ENCODE results near the gene GRPEL1. TPM values are rescaled to one million over a fixed set of nuclear protein-coding genes. Genes with fewer than 3 reads are reported as not detected.

The GRPEL1 gene
- total and polyA plus RNA-seq, 9 of the 15 experiments (the other 6 are each of a cell fraction or from before 2014, with no cell fraction given): 43.4 to 192 (median 86.6) TPM

DNA sequence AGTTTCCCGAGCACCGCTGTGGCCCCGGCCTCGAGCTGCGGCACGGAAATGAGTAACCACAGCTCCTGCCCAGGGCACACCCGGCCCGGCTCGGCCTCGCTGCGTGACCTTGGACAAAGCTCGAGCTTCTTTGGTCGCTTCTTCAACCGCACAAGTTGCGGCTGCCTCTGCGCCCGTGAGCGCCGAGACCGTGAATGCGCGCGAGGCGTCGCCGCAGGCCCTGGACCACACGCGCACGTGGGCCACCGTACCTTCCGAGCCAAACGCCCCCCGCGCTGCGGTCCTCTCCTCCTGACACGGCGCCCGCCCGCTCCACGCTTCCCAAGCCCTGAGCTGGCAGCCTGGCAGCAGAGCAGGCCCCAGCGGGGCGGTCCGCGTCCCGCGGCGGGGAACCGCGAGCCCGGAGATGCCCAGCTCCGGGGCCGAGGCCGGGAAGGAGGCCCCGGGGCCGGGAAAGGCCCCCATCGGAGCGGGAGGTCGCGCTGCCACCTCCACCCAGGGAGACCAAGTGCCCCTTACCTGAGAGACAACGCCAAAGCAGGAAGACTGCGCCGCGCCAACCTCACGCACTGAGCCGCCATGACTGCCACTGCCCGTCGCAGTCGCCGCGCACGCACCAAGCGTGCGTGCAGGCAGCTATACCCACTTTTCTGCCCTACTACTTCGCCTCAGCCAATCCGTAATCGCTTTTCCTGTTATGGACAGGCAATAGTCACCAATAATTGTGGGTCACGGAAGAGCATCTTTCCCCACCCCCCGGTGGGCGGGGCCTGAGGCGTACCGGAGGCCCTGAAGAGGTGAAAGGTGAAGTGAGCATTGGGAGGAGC, at the start of gene GRPEL1 (continued):
- TF ChIP-seq KDM5B (IDR thresholded peaks at IDR 0.05; ENCODE audit: insufficient replicate concordance, low read depth, low read length) (peak; percentile 87), NR2C2 (CRISPR knock-in tag; IDR thresholded peaks at IDR 0.05) (peak; percentile 94), NR2C2 (tag; IDR thresholded peaks at IDR 0.05) (peak; percentile 98), ASH1L (IDR thresholded peaks at IDR 0.05; ENCODE audit: borderline replicate concordance, low read depth, partially characterized antibody) (peak; percentile 79), ATF7 (IDR thresholded peaks at IDR 0.05) (peak; percentile 38), MYC (IDR thresholded peaks at IDR 0.05; ENCODE audit: low read depth, low read length) (peak; percentile 41; the same call in 1 of the 2 replicates), MYC (CRISPR knock-in tag; IDR thresholded peaks at IDR 0.05; ENCODE audit: borderline replicate concordance, low read depth) (no peak), DMBX1 (CRISPR knock-in tag; IDR thresholded peaks at IDR 0.05; ENCODE audit: borderline replicate concordance) (no peak), ZKSCAN1 (IDR thresholded peaks at IDR 0.05; ENCODE audit: low read depth, low read length) (peak; percentile 43; the same call in 1 of the 2 replicates), POLR2A (conservative IDR thresholded peaks at IDR 0.05) (peak; percentile 94), RBM22 (IDR thresholded peaks at IDR 0.05; ENCODE audit: low read depth, low read length, poor library complexity, severe bottlenecking) (no peak), ETV6 (IDR thresholded peaks at IDR 0.05; ENCODE audit: borderline replicate concordance in 1 of 2, low read depth in 2 of 2, low read length in 1 of 2) (no peak), ETV6 (CRISPR knock-in tag; IDR thresholded peaks at IDR 0.05; ENCODE audit: borderline replicate concordance) (peak; percentile 72; the same call in 1 of the 2 replicates), ZFX (CRISPR knock-in tag; IDR thresholded peaks at IDR 0.05) (peak; percentile 74), ZSCAN29 (IDR thresholded peaks at IDR 0.05) (no peak), SP1 (CRISPR knock-in tag; IDR thresholded peaks at IDR 0.05) (peak; percentile 94), TAF7 (tag; IDR thresholded peaks at IDR 0.05) (0 out of 2 replicates have a peak, but pooled peaks have one; percentile 9), RBM34 (IDR thresholded peaks at IDR 0.05; ENCODE audit: borderline replicate concordance, insufficient read depth, low read length) (0 out of 2 replicates have a peak, but pooled peaks have one; percentile 59), ZNF431 (CRISPR knock-in tag; IDR thresholded peaks at IDR 0.05) (no peak), U2AF1 (optimal IDR thresholded peaks at IDR 0.05; ENCODE audit: low read depth, low read length) (peak; percentile 47)
- TF ChIP-seq, protein P1, sequence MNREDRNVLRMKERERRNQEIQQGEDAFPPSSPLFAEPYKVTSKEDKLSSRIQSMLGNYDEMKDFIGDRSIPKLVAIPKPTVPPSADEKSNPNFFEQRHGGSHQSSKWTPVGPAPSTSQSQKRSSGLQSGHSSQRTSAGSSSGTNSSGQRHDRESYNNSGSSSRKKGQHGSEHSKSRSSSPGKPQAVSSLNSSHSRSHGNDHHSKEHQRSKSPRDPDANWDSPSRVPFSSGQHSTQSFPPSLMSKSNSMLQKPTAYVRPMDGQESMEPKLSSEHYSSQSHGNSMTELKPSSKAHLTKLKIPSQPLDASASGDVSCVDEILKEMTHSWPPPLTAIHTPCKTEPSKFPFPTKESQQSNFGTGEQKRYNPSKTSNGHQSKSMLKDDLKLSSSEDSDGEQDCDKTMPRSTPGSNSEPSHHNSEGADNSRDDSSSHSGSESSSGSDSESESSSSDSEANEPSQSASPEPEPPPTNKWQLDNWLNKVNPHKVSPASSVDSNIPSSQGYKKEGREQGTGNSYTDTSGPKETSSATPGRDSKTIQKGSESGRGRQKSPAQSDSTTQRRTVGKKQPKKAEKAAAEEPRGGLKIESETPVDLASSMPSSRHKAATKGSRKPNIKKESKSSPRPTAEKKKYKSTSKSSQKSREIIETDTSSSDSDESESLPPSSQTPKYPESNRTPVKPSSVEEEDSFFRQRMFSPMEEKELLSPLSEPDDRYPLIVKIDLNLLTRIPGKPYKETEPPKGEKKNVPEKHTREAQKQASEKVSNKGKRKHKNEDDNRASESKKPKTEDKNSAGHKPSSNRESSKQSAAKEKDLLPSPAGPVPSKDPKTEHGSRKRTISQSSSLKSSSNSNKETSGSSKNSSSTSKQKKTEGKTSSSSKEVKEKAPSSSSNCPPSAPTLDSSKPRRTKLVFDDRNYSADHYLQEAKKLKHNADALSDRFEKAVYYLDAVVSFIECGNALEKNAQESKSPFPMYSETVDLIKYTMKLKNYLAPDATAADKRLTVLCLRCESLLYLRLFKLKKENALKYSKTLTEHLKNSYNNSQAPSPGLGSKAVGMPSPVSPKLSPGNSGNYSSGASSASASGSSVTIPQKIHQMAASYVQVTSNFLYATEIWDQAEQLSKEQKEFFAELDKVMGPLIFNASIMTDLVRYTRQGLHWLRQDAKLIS (CRISPR knock-in tag; IDR thresholded peaks at IDR 0.05): peak; percentile 79
- TF ChIP-seq, protein P2, sequence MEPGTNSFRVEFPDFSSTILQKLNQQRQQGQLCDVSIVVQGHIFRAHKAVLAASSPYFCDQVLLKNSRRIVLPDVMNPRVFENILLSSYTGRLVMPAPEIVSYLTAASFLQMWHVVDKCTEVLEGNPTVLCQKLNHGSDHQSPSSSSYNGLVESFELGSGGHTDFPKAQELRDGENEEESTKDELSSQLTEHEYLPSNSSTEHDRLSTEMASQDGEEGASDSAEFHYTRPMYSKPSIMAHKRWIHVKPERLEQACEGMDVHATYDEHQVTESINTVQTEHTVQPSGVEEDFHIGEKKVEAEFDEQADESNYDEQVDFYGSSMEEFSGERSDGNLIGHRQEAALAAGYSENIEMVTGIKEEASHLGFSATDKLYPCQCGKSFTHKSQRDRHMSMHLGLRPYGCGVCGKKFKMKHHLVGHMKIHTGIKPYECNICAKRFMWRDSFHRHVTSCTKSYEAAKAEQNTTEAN (CRISPR knock-in tag; IDR thresholded peaks at IDR 0.05): peak; percentile 83; the same call in 1 of the 2 replicates

All from K562 (cell line).